Stimulated activated effector memory CD8-positive, alpha-beta T cell treated with anti-CD3 and anti-CD28 coated beads, Interleukin-12 subunit alpha, Interleukin-12 subunit beta, amount 100 ng/mL, for 72 hours (primary cell): ENCODE data around the gene UGT2B11.
"Not testable (repeated sequence)": the region's sequence is repeated elsewhere in the genome, so short reads cannot be mapped to it uniquely, and the experiment has no call there.

Experiments
- ATAC-seq: fragments of 150-1000 bp; cut with Tn5 transposase; 2 replicates; pipeline ENCODE4 v1.10.0; 2021
- DNase-seq, 2 donors: peaks; one replicate each; pipeline ENCODE4 v3.0.0; 2021 to 2022; ENCODE audit warnings: low spot score in 2 of 2
- H3K27ac Mint-ChIP-seq: one replicate; pipeline ENCODE4 v1.8.0; 2022; ENCODE audit warnings: mild to moderate bottlenecking, mixed read lengths
- H3K36me3 Mint-ChIP-seq: one replicate; pipeline ENCODE4 v1.8.0; 2022; ENCODE audit warnings: mild to moderate bottlenecking, mixed read lengths
- H3K4me1 Mint-ChIP-seq: one replicate; pipeline ENCODE4 v1.8.0; 2022; ENCODE audit warnings: mixed read lengths
- H3K4me3 Mint-ChIP-seq: one replicate; pipeline ENCODE4 v1.8.0; 2022; ENCODE audit warnings: mild to moderate bottlenecking, mixed read lengths
- H3K9me3 Mint-ChIP-seq: one replicate; pipeline ENCODE4 v1.8.0; 2022; ENCODE audit warnings: mixed read lengths

The UGT2B11 gene

GRCh38 chr4:69214716-69215115 is at the start of gene UGT2B11:
Gene UGT2B11, minus strand, starts transcription at chr4:69214748. Its CDS starts 26 bp downstream, at chr4:69214722.
- H3K27ac Mint-ChIP-seq, result no peak within 1 kb of the TSS
- DNase-seq, result no peak
- H3K36me3 Mint-ChIP-seq, result no peaks in the 10 kb centered on the region
- peaks cover 3% of the 10 kb centered on the region for H3K9me3 Mint-ChIP-seq
- no peak for ATAC-seq
- no peak within 1 kb of the TSS for H3K4me3 Mint-ChIP-seq
- H3K4me1 Mint-ChIP-seq, result no peaks in the 10 kb centered on the region

GRCh38 chr4:69253147-69253772 is 38.7 kb upstream of the UGT2B11 start:
- not testable (repeated sequence) for H3K4me3 Mint-ChIP-seq, H3K27ac Mint-ChIP-seq, H3K9me3 Mint-ChIP-seq, DNase-seq, H3K4me1 Mint-ChIP-seq, ATAC-seq, H3K36me3 Mint-ChIP-seq

GRCh38 chr4:69250884-69251283 is 36.3 kb upstream of the UGT2B11 start:
- H3K36me3 Mint-ChIP-seq, H3K4me3 Mint-ChIP-seq, H3K27ac Mint-ChIP-seq, H3K4me1 Mint-ChIP-seq, DNase-seq, ATAC-seq, H3K9me3 Mint-ChIP-seq: not testable (repeated sequence)

GRCh38 chr4:69242562-69243240 is 28.2 kb upstream of the UGT2B11 start:
- not testable (repeated sequence) for H3K36me3 Mint-ChIP-seq, H3K27ac Mint-ChIP-seq, H3K9me3 Mint-ChIP-seq, ATAC-seq, H3K4me1 Mint-ChIP-seq, H3K4me3 Mint-ChIP-seq, DNase-seq

- ATAC-seq, H3K27ac Mint-ChIP-seq: not testable (repeated sequence)
Observed at GRCh38 chr4:69241746-69242145, 27.2 kb upstream of the UGT2B11 start.

GRCh38 chr4:69240787-69241186 is 26.2 kb upstream of the UGT2B11 start:
- ATAC-seq, H3K4me3 Mint-ChIP-seq, H3K9me3 Mint-ChIP-seq, DNase-seq, H3K36me3 Mint-ChIP-seq, H3K4me1 Mint-ChIP-seq, H3K27ac Mint-ChIP-seq: not testable (repeated sequence)

More at GRCh38 chr4:69241746-69242145, 27.2 kb upstream of the UGT2B11 start:
- not testable (repeated sequence) for DNase-seq, H3K9me3 Mint-ChIP-seq, H3K36me3 Mint-ChIP-seq, H3K4me1 Mint-ChIP-seq, H3K4me3 Mint-ChIP-seq

GRCh38 chr4:69239557-69240168 is 25.1 kb upstream of the UGT2B11 start:
- H3K9me3 Mint-ChIP-seq, result no peaks in the 10 kb centered on the region
- no peak overlapping the region for H3K27ac Mint-ChIP-seq
- H3K4me3 Mint-ChIP-seq, result no peak overlapping the region
- ATAC-seq (no peak), DNase-seq (no peak)
- H3K36me3 Mint-ChIP-seq, result no peaks in the 10 kb centered on the region
- no peaks in the 10 kb centered on the region for H3K4me1 Mint-ChIP-seq

GRCh38 chr4:69239092-69239491 is 24.5 kb upstream of the UGT2B11 start:
- Mint-ChIP-seq H3K9me3 (no peaks in the 10 kb centered on the region), H3K4me3 (no peak overlapping the region), H3K36me3 (no peaks in the 10 kb centered on the region), H3K4me1 (no peaks in the 10 kb centered on the region), H3K27ac (no peak overlapping the region)
- DNase-seq (no peak), ATAC-seq (no peak)

GRCh38 chr4:69224891-69225290 is 10.3 kb upstream of the UGT2B11 start:
- DNase-seq, result no peak
- Mint-ChIP-seq H3K9me3 (peaks cover 2% of the 10 kb centered on the region), H3K36me3 (no peaks in the 10 kb centered on the region), H3K4me3 (no peak overlapping the region), H3K27ac (no peak overlapping the region), H3K4me1 (no peaks in the 10 kb centered on the region)
- no peak for ATAC-seq

- H3K27ac Mint-ChIP-seq, H3K9me3 Mint-ChIP-seq, ATAC-seq, H3K4me3 Mint-ChIP-seq, DNase-seq, H3K4me1 Mint-ChIP-seq, H3K36me3 Mint-ChIP-seq: not testable (repeated sequence)
Observed at GRCh38 chr4:69223277-69223676, 8.7 kb upstream of the UGT2B11 start.

- H3K36me3 Mint-ChIP-seq, DNase-seq, H3K4me1 Mint-ChIP-seq, H3K4me3 Mint-ChIP-seq, ATAC-seq, H3K9me3 Mint-ChIP-seq, H3K27ac Mint-ChIP-seq: not testable (repeated sequence)
Observed at GRCh38 chr4:69218491-69218890, 3.9 kb upstream of the UGT2B11 start.

- Mint-ChIP-seq H3K9me3 (peaks cover 2% of the 10 kb centered on the region), H3K4me1 (no peaks in the 10 kb centered on the region), H3K4me3 (no peak overlapping the region), H3K36me3 (no peaks in the 10 kb centered on the region), H3K27ac (no peak overlapping the region)
- ATAC-seq (no peak), DNase-seq (no peak)
Observed at GRCh38 chr4:69210911-69211310, 3.6 kb downstream of the UGT2B11 start.

GRCh38 chr4:69198506-69198905 is 16.0 kb downstream of the UGT2B11 start:
- not testable (repeated sequence) for DNase-seq, ATAC-seq, H3K36me3 Mint-ChIP-seq, H3K4me3 Mint-ChIP-seq, H3K4me1 Mint-ChIP-seq, H3K27ac Mint-ChIP-seq, H3K9me3 Mint-ChIP-seq

GRCh38 chr4:69196209-69196965 is 18.2 kb downstream of the UGT2B11 start:
- peaks cover 7% of the 10 kb centered on the region for H3K9me3 Mint-ChIP-seq
- DNase-seq, result no peak
- no peaks in the 10 kb centered on the region for H3K36me3 Mint-ChIP-seq
- no peak for ATAC-seq
- H3K4me1 Mint-ChIP-seq, result no peaks in the 10 kb centered on the region
- H3K4me3 Mint-ChIP-seq, result no peak overlapping the region
- no peak overlapping the region for H3K27ac Mint-ChIP-seq

GRCh38 chr4:69194166-69194565 is 20.4 kb downstream of the UGT2B11 start:
- H3K9me3 Mint-ChIP-seq, result peaks cover 7% of the 10 kb centered on the region
- no peak for ATAC-seq

More at GRCh38 chr4:69194166-69194565, 20.4 kb downstream of the UGT2B11 start:
- DNase-seq, result no peak
- Mint-ChIP-seq H3K4me1 (no peaks in the 10 kb centered on the region), H3K27ac (no peak overlapping the region), H3K4me3 (no peak overlapping the region), H3K36me3 (no peaks in the 10 kb centered on the region)
